ENCODE measurements around the gene SPPL2B.

The SPPL2B gene

DNA sequence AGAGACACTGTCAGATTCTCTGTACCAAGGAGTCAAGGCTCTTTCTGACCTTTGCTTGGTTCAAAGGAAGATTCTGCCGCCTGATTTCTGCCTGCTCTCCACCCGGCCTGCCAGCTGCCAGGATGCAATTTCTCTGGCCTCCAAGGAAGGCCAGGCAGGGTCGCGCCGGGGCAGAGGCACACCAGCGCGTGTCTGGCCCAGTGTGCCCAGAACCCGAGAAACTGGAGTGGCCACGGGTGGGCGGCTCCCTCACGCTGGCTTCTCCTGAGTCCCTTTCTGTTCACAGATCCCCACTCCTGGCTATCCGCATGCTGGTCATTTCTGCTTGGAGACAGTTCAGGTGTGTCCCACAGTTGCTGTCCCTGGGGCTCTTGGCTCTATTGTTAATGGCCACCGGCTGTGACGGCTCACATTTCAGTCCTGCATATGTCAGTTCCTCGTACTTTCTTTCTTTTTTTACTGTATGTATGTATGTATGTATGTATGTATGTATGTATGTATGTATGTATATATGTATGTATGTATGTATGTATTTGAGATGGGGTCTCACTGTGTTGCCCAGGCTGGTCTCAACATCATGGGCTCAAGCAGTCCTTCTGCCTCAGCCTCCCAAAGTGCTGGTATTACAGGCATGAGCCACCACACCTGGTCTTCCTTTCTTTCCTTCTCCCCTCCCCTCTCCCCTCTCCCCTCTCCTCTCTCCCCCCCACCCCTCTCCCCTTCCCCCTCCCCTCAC is 48.5 kb downstream of the SPPL2B start:
- H3K36me3 ChIP-seq (ENCODE audit: low read length): no peaks in the 10 kb centered on the region
- no peaks in the 10 kb centered on the region for H3K27me3 ChIP-seq (ENCODE audit: low read length)
- no peaks in the 10 kb centered on the region for H3K9me2 ChIP-seq (replicated peaks; ENCODE audit: insufficient read depth, low read length)
- no peaks in the 10 kb centered on the region for H4K20me1 ChIP-seq (ENCODE audit: low read depth, low read length)
- H3K27ac ChIP-seq (ENCODE audit: low read depth, low read length): no peak overlapping the region
- no peak overlapping the region for H3K4me3 ChIP-seq (ENCODE audit: insufficient read depth, low read length, poor library complexity, severe bottlenecking)
- TF ChIP-seq EZH2phosphoT487 (conservative IDR thresholded peaks at IDR 0.05; ENCODE audit: low read length): no peak
- TF ChIP-seq, protein P1, sequence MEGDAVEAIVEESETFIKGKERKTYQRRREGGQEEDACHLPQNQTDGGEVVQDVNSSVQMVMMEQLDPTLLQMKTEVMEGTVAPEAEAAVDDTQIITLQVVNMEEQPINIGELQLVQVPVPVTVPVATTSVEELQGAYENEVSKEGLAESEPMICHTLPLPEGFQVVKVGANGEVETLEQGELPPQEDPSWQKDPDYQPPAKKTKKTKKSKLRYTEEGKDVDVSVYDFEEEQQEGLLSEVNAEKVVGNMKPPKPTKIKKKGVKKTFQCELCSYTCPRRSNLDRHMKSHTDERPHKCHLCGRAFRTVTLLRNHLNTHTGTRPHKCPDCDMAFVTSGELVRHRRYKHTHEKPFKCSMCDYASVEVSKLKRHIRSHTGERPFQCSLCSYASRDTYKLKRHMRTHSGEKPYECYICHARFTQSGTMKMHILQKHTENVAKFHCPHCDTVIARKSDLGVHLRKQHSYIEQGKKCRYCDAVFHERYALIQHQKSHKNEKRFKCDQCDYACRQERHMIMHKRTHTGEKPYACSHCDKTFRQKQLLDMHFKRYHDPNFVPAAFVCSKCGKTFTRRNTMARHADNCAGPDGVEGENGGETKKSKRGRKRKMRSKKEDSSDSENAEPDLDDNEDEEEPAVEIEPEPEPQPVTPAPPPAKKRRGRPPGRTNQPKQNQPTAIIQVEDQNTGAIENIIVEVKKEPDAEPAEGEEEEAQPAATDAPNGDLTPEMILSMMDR (IDR thresholded peaks at IDR 0.05; ENCODE audit: insufficient read depth, low read length, poor library complexity, severe bottlenecking): no peak
- H3K9me3 ChIP-seq (ENCODE audit: insufficient read depth, low read length): no peaks in the 10 kb centered on the region
- H3K79me2 ChIP-seq (ENCODE audit: insufficient read depth, low read length): no peaks in the 10 kb centered on the region
- H2AFZ ChIP-seq (ENCODE audit: low read depth, low read length, severe bottlenecking): no peak overlapping the region
- H3F3A ChIP-seq (ENCODE audit: insufficient read depth): no peaks in the 10 kb centered on the region
- no peak overlapping the region for H3K9ac ChIP-seq (ENCODE audit: low read length)
- H3K4me2 ChIP-seq (ENCODE audit: low read depth, low read length, poor library complexity, severe bottlenecking): no peak overlapping the region

DNA sequence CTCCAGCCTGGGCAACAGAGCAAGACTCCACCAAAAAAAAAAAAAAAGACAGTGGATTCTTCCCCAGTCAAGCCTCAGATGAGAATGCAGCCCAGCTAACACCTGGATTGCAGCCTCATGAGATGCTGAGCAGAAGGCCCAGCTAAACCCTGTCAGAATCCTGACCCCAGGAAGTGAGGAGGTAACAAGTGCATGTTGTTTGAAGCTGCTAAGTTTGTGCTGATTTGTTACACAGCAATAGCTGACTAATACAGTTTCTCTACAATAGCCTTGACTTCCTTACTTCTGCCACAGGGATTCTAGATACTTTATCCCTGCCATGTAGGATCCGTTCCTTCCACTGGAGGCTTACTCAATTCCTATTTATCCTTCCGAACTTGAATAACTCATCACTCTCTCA is 52.1 kb downstream of the SPPL2B start:
- H3K4me3 ChIP-seq (ENCODE audit: insufficient read depth, low read length, poor library complexity, severe bottlenecking): no peak overlapping the region
- no peak overlapping the region for H2AFZ ChIP-seq (ENCODE audit: low read depth, low read length, severe bottlenecking)
- TF ChIP-seq, protein P1 (IDR thresholded peaks at IDR 0.05; ENCODE audit: insufficient read depth, low read length, poor library complexity, severe bottlenecking): no peak
- TF ChIP-seq EZH2phosphoT487 (conservative IDR thresholded peaks at IDR 0.05; ENCODE audit: low read length): no peak
- no peaks in the 10 kb centered on the region for H4K20me1 ChIP-seq (ENCODE audit: low read depth, low read length)
- H3K79me2 ChIP-seq (ENCODE audit: insufficient read depth, low read length): no peaks in the 10 kb centered on the region
- no peaks in the 10 kb centered on the region for H3K9me3 ChIP-seq (ENCODE audit: insufficient read depth, low read length)
- H3K27ac ChIP-seq (ENCODE audit: low read depth, low read length): no peak overlapping the region
- H3K9me2 ChIP-seq (replicated peaks; ENCODE audit: insufficient read depth, low read length): no peaks in the 10 kb centered on the region
- H3F3A ChIP-seq (ENCODE audit: insufficient read depth): no peaks in the 10 kb centered on the region
- H3K27me3 ChIP-seq (ENCODE audit: low read length): no peaks in the 10 kb centered on the region
- H3K9ac ChIP-seq (ENCODE audit: low read length): no peak overlapping the region
- H3K4me2 ChIP-seq (ENCODE audit: low read depth, low read length, poor library complexity, severe bottlenecking): no peak overlapping the region
- H3K36me3 ChIP-seq (ENCODE audit: low read length): no peaks in the 10 kb centered on the region

DNA sequence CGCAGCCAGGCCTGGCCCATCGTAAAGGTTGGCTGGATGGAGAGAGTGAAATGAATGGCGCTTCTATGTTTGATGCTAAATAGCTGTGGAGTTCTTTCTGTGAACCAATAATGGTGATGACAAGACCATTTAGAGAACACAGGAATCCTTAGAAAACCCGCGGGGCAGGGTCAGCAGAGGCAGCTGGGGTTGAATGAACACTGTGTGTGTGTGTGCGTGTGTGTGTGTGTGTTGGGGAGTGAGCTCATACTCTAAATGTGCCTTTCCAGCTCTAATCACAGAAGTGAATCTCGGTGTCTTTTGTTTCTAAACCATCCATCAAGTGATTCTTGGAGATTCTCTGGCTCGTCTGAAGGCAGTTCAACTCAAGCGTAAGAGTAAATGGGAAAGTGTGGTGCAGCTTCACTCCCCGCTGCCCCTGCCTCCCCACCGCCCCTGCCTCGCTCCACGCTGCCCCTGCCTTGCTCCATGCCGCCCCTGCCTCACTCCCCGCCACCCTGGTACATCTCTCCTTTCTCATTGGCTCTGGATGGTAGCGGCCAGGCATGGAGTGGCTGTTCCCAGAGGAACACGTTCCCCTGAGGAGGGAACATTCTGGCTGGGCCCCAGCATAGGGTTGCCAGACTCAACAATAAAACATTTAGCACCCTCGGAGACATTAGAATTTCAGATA is 52.8 kb downstream of the SPPL2B start:
- Histone ChIP-seq H3K9me2 (replicated peaks; ENCODE audit: insufficient read depth, low read length) (no peaks in the 10 kb centered on the region), H4K20me1 (ENCODE audit: low read depth, low read length) (no peaks in the 10 kb centered on the region), H3K27me3 (ENCODE audit: low read length) (no peaks in the 10 kb centered on the region), H3K9me3 (ENCODE audit: insufficient read depth, low read length) (no peaks in the 10 kb centered on the region), H3K4me3 (ENCODE audit: insufficient read depth, low read length, poor library complexity, severe bottlenecking) (no peak overlapping the region), H3K27ac (ENCODE audit: low read depth, low read length) (no peak overlapping the region), H3F3A (ENCODE audit: insufficient read depth) (no peaks in the 10 kb centered on the region), H3K79me2 (ENCODE audit: insufficient read depth, low read length) (no peaks in the 10 kb centered on the region), H2AFZ (ENCODE audit: low read depth, low read length, severe bottlenecking) (no peak overlapping the region), H3K4me2 (ENCODE audit: low read depth, low read length, poor library complexity, severe bottlenecking) (no peak overlapping the region), H3K36me3 (ENCODE audit: low read length) (no peaks in the 10 kb centered on the region), H3K9ac (ENCODE audit: low read length) (no peak overlapping the region)
- TF ChIP-seq, protein P1 (IDR thresholded peaks at IDR 0.05; ENCODE audit: insufficient read depth, low read length, poor library complexity, severe bottlenecking): no peak
- TF ChIP-seq EZH2phosphoT487 (conservative IDR thresholded peaks at IDR 0.05; ENCODE audit: low read length): no peak

Data from SU-DHL-6 (cell line).